GM23248 (cell line): Measurements from ENCODE around the gene USP6NL. TPM values are rescaled to one million over a fixed set of nuclear protein-coding genes. Genes with fewer than 3 reads are reported as not detected.

ENCODE experiments used
- DNase-seq: peaks from one replicate; pipeline ENCODE4 v3.0.0-alpha.2; 2015
- H2AFZ ChIP-seq: fragments of 200-600 bp; sonication (generic); 2 replicates; pipeline ENCODE4 v1.6.1; 2016; ENCODE audit warnings: antibody characterized with exemption
- H3F3A ChIP-seq: fragments of 200-600 bp; sonication (generic); 2 replicates; pipeline ENCODE4 v1.6.1; 2016; ENCODE audit warnings: mild to moderate bottlenecking, antibody characterized with exemption, mixed run types; ENCODE audit not compliant: insufficient read depth
- H3K27ac ChIP-seq: fragments of 200-600 bp; sonication (generic); 2 replicates; pipeline ENCODE4 v1.5.1; 2016; ENCODE audit warnings: mild to moderate bottlenecking
- H3K27me3 ChIP-seq: fragments of 200-600 bp; sonication (generic); replicated peaks from 2 replicates; pipeline ENCODE4 v1.6.1; 2016; ENCODE audit warnings: mild to moderate bottlenecking; ENCODE audit not compliant: insufficient read depth
- H3K36me3 ChIP-seq: fragments of 200-600 bp; sonication (generic); 2 replicates; pipeline ENCODE4 v1.6.1; 2016; ENCODE audit warnings: low read depth, mild to moderate bottlenecking
- H3K4me1 ChIP-seq: fragments of 200-600 bp; sonication (generic); 2 replicates; pipeline ENCODE4 v1.6.1; 2016; ENCODE audit warnings: mild to moderate bottlenecking; ENCODE audit not compliant: insufficient read depth
- H3K4me2 ChIP-seq: fragments of 200-600 bp; sonication (generic); one replicate; pipeline ENCODE4 v1.6.1; 2016; ENCODE audit warnings: mild to moderate bottlenecking; ENCODE audit not compliant: unreplicated experiment
- H3K4me3 ChIP-seq: fragments of 200-600 bp; sonication (generic); 2 replicates; pipeline ENCODE4 v1.5.1; 2016; ENCODE audit warnings: mild to moderate bottlenecking
- H3K79me2 ChIP-seq: fragments of 200-600 bp; sonication (generic); 2 replicates; pipeline ENCODE4 v1.6.1; 2016; ENCODE audit warnings: mild to moderate bottlenecking; ENCODE audit not compliant: insufficient read depth
- H3K9ac ChIP-seq: fragments of 200-600 bp; sonication (generic); 2 replicates; pipeline ENCODE4 v1.6.1; 2016; ENCODE audit warnings: mild to moderate bottlenecking
- H3K9me2 ChIP-seq: fragments of 200-600 bp; sonication (generic); 2 replicates; pipeline ENCODE4 v1.6.1; 2016; ENCODE audit warnings: mixed run types, mild to moderate bottlenecking, moderate library complexity; ENCODE audit not compliant: insufficient read depth
- H3K9me3 ChIP-seq: fragments of 200-600 bp; sonication (generic); one replicate; pipeline ENCODE4 v1.6.1; 2017; ENCODE audit warnings: low read depth
- H4K20me1 ChIP-seq: fragments of 200-600 bp; sonication (generic); 2 replicates; pipeline ENCODE4 v1.6.0; 2016; ENCODE audit not compliant: insufficient read depth
- EZH2 ChIP-seq: fragments of 200-600 bp; sonication (generic); IDR thresholded peaks from 2 replicates; pipeline ENCODE4 v1.6.1; 2018; ENCODE audit warnings: antibody characterized with exemption, mild to moderate bottlenecking; ENCODE audit not compliant: insufficient read depth, poor library complexity, severe bottlenecking
- EZH2phosphoT487 ChIP-seq: fragments of 200-600 bp; sonication (generic); IDR thresholded peaks from 2 replicates; pipeline ENCODE4 v1.6.1; 2018; ENCODE audit warnings: antibody characterized with exemption, moderate library complexity, mild to moderate bottlenecking, low read depth; ENCODE audit not compliant: insufficient read depth
- WGBS, 2 experiments: methylation state at CpG; one replicate each; pipeline ENCODE4 v1.1.6; 2015 to 2017; ENCODE audit warnings: low lambda C conversion rate in 2 of 2, low coverage in 1 of 2; ENCODE audit errors: missing lambda C conversion rate in 2 of 2; 5-methylcytosine and 5-hydroxymethylcytosine counted together
- in situ Hi-C: fragments of 300-500 bp; cut with MboI; formaldehyde crosslinking; loops from 2 replicates; pipeline ENCODE4 v1.15.0; 2020
- polyA plus RNA-seq: library from polyadenylated mRNA; unstranded; fragments of >200 nt; fragmentation: Nextera tagmentation; extraction: Ambion mirVana; gene quantifications from 2 replicates; pipeline ENCODE4 v1.2.1, GENCODE V29; 2016
- total RNA-seq: library from RNA; depleted of rRNA; stranded (reverse); fragments of >200 nt; shearing (Covaris generic); gene quantifications from 2 replicates; pipeline ENCODE4 v1.2.3, GENCODE V29; 2014

The USP6NL gene
- total and polyA plus RNA-seq, 2 experiments from 2014 or later: 4.4 to 9.2 TPM

DNA sequence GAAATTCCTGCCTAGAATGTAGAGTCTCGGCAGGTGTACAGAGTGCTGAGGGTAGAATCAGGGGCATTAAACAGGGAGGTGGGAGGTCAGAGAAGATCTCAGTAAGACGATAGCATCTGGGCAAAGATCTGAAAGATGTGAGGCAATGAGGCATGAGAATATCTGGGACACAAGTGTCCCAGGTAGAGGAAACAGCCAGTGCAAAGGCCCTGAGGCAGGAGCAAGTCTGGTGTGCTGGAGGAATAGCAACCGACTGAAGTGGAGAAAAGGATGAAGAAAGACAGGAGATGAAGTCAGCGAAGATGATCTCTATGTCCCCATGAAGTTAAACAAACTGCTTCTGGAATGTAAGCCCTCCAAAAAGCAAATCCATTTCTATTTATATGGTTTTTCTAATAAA, 84.4 kb downstream of the USP6NL start:
- Histone ChIP-seq H3F3A (no peaks in the 10 kb centered on the region), H3K27me3 (no peaks in the 10 kb centered on the region), H3K79me2 (no peaks in the 10 kb centered on the region), H3K9me2 (no peaks in the 10 kb centered on the region), H3K4me3 (no peak overlapping the region), H4K20me1 (no peaks in the 10 kb centered on the region), H3K4me2 (no peak overlapping the region), H3K27ac (no peak overlapping the region), H3K9ac (no peak overlapping the region), H3K4me1 (peaks cover 7% of the 10 kb centered on the region), H2AFZ (no peak overlapping the region), H3K36me3 (no peaks in the 10 kb centered on the region), H3K9me3 (no peaks in the 10 kb centered on the region)
- no peak for TF ChIP-seq EZH2phosphoT487
- no peak for TF ChIP-seq EZH2
- WGBS, 2 experiments: 90 to 95% methylated on average over 4 of the region's 4 CpGs
- in situ Hi-C loops: no loop called here
- no peak for DNase-seq

- H3K27ac ChIP-seq: no peak overlapping the region
- in situ Hi-C loops: no loop called here
- 62 to 65% methylated on average over 6 of the region's 6 CpGs for WGBS, 2 experiments
- H3K36me3 ChIP-seq: no peaks in the 10 kb centered on the region
- TF ChIP-seq EZH2phosphoT487: no peak
- TF ChIP-seq EZH2: no peak
- peaks cover 14% of the 10 kb centered on the region for H3K4me1 ChIP-seq
- H3K4me3 ChIP-seq: no peak overlapping the region
- H2AFZ ChIP-seq: no peak overlapping the region
- peak; percentile 60 for DNase-seq
- no peaks in the 10 kb centered on the region for H3K27me3 ChIP-seq
- no peaks in the 10 kb centered on the region for H4K20me1 ChIP-seq
- no peaks in the 10 kb centered on the region for H3K9me3 ChIP-seq
- H3K4me2 ChIP-seq: no peak overlapping the region
- no peaks in the 10 kb centered on the region for H3F3A ChIP-seq
- no peaks in the 10 kb centered on the region for H3K79me2 ChIP-seq
- no peak overlapping the region for H3K9ac ChIP-seq
- no peaks in the 10 kb centered on the region for H3K9me2 ChIP-seq
These were observed 85.9 kb downstream of the USP6NL start for GRCh38 chr10:11525503-11525902.

- Histone ChIP-seq H3K9me3 (no peaks in the 10 kb centered on the region), H3K36me3 (no peaks in the 10 kb centered on the region), H3K27ac (no peak overlapping the region), H3K79me2 (no peaks in the 10 kb centered on the region), H3K4me3 (no peak overlapping the region), H3K27me3 (no peaks in the 10 kb centered on the region), H3K4me2 (no peak overlapping the region), H3K4me1 (peaks cover 14% of the 10 kb centered on the region), H4K20me1 (no peaks in the 10 kb centered on the region), H3K9ac (no peak overlapping the region), H3K9me2 (no peaks in the 10 kb centered on the region), H2AFZ (no peak overlapping the region), H3F3A (no peaks in the 10 kb centered on the region)
- in situ Hi-C loops: no loop called here
- WGBS, 2 experiments: 42 to 46% methylated on average over 4 of the region's 4 CpGs
- no peak for DNase-seq
- TF ChIP-seq EZH2phosphoT487 (no peak), EZH2 (no peak)
These were observed 88.6 kb downstream of the USP6NL start for GRCh38 chr10:11522821-11523245.

DNA sequence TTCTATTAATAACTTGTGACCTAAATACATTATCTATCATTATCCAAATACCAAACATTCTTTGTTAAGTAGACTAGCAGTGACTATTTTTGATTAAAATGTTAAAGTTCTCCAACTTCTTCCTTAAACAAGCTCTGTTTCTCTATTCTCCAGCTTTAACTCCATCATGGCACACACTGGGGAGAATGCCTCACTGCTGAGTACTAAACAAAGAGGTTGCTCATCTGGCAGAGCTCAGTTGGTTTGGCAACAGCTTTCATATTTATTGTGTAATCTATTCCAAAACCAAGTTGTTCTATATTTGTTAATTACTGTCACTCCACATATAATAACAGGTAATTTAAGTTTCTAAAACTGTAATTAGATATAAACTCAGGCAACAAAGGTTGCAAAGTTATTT, 89.6 kb downstream of the USP6NL start:
- Histone ChIP-seq H3K9me3 (no peaks in the 10 kb centered on the region), H3K27me3 (no peaks in the 10 kb centered on the region), H3K9ac (no peak overlapping the region), H3K4me2 (peak overlapping the region; percentile 13), H2AFZ (no peak overlapping the region), H3K27ac (no peak overlapping the region), H3K79me2 (no peaks in the 10 kb centered on the region), H4K20me1 (no peaks in the 10 kb centered on the region), H3K4me1 (peaks cover 14% of the 10 kb centered on the region), H3K4me3 (no peak overlapping the region), H3K9me2 (no peaks in the 10 kb centered on the region), H3K36me3 (no peaks in the 10 kb centered on the region), H3F3A (no peaks in the 10 kb centered on the region)
- DNase-seq: peak; percentile 68
- in situ Hi-C loops: no loop called here
- TF ChIP-seq EZH2 (no peak), EZH2phosphoT487 (no peak)

DNA sequence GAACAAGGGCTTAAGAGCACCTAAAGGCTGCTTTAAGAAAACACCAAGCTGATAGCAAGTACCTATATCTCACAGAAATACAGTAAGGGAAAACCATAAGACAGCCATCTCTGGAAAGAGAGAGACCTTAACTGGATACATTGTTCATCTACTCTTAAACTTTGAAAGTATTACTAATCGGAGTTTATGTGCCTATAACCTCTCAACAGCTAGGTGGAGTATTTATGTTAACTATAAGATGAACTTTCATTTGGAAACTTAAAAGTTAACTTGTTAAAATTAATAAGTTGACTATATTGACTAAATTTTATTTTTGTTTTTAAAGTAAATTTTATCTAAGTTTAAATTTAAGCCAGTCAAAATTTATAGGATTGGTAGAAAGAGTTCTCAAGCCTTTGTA, 90.6 kb downstream of the USP6NL start:
- Histone ChIP-seq H3K36me3 (no peaks in the 10 kb centered on the region), H3K27ac (no peak overlapping the region), H3K27me3 (no peaks in the 10 kb centered on the region), H3F3A (no peaks in the 10 kb centered on the region), H2AFZ (no peak overlapping the region), H3K79me2 (no peaks in the 10 kb centered on the region), H4K20me1 (no peaks in the 10 kb centered on the region), H3K9me3 (no peaks in the 10 kb centered on the region), H3K4me3 (no peak overlapping the region), H3K4me2 (no peak overlapping the region), H3K4me1 (peaks cover 14% of the 10 kb centered on the region), H3K9ac (no peak overlapping the region), H3K9me2 (no peaks in the 10 kb centered on the region)
- DNase-seq: no peak
- WGBS, 2 experiments: 98 to 100% methylated on average over 1 of the region's 1 CpG
- in situ Hi-C loops: no loop called here
- TF ChIP-seq EZH2phosphoT487 (no peak), EZH2 (no peak)
